K562 (cell line): ENCODE measurements around the gene SLC22A7.

Experiments used
- CTCF ChIP-seq, 3 experiments: IDR thresholded peaks in 2 of 3; conservative IDR thresholded peaks in 1 of 3; 2 replicates each; pipeline ENCODE4 v1.5.1; 2011 to 2012; ENCODE audit warnings: low read length in 3 of 3, mild to moderate bottlenecking in 3 of 3, control low read depth in 2 of 3, improper control_type of control experiment in 1 of 3, inconsistent platforms in 1 of 3, low read depth in 1 of 3, mixed read lengths in 1 of 3, moderate library complexity in 1 of 3; ENCODE audit not compliant: insufficient read depth in 2 of 3
- FUS ChIP-seq: fragments of 200-400 bp; formaldehyde crosslinking; optimal IDR thresholded peaks from 2 replicates; pipeline ENCODE3; 2017; ENCODE audit warnings: low read depth, low read length
- GABPA ChIP-seq: fragments of 200-800 bp; sonication (Bioruptor generic); conservative IDR thresholded peaks from 2 replicates; pipeline ENCODE4 v1.6.1; 2016; ENCODE audit warnings: low read depth, missing genetic modification characterization, missing compliant biosample characterization
- GABPB1 ChIP-seq: sonication (generic); formaldehyde crosslinking; IDR thresholded peaks from 2 replicates; pipeline ENCODE4 v1.8.0; 2022; ENCODE audit warnings: mild to moderate bottlenecking, missing genetic modification reagents
- NELFE ChIP-seq: IDR thresholded peaks from 2 replicates; pipeline ENCODE4 v1.6.1; 2011; ENCODE audit warnings: mild to moderate bottlenecking; ENCODE audit not compliant: insufficient read depth, insufficient read length
- NFIC ChIP-seq: fragments of 450-650 bp; IDR thresholded peaks from 2 replicates; pipeline ENCODE4 v1.6.1; 2017; ENCODE audit warnings: mild to moderate bottlenecking, inconsistent platforms
- NR3C1 ChIP-seq: sonication (generic); formaldehyde crosslinking; IDR thresholded peaks from 2 replicates; pipeline ENCODE4 v1.8.1; 2022; ENCODE audit warnings: missing genetic modification reagents
- PHF21A ChIP-seq: fragments of 450-650 bp; IDR thresholded peaks from 2 replicates; pipeline ENCODE4 v1.6.1; 2017; ENCODE audit warnings: low read depth, borderline replicate concordance
- SOX6 ChIP-seq: fragments of 450-650 bp; IDR thresholded peaks from 2 replicates; pipeline ENCODE4 v1.6.1; 2014; ENCODE audit warnings: mild to moderate bottlenecking
- ZNF239 ChIP-seq: fragments of 250-450 bp; sonication (Bioruptor Pico); IDR thresholded peaks from 2 replicates; pipeline ENCODE4 v1.4.0; 2020; ENCODE audit warnings: mild to moderate bottlenecking
- ZNF518B ChIP-seq: fragments of 250-450 bp; sonication (Bioruptor Pico); IDR thresholded peaks from 2 replicates; pipeline ENCODE4 v1.5.0; 2021; ENCODE audit warnings: mild to moderate bottlenecking, moderate library complexity

- TF ChIP-seq ZNF239 (CRISPR knock-in tag) = no peak
- TF ChIP-seq CTCF (IDR thresholded peaks at IDR 0.05 in 2 of 3, conservative IDR thresholded peaks at IDR 0.05 in 1 of 3; ENCODE audit: insufficient read depth in 2 of 3, low read depth in 1 of 3, low read length in 3 of 3) = no peak
- TF ChIP-seq NFIC = no peak
- no peak for TF ChIP-seq SOX6
- TF ChIP-seq GABPB1 (CRISPR knock-in tag) = no peak
- no peak for TF ChIP-seq ZNF518B (CRISPR knock-in tag)
- TF ChIP-seq GABPA (tag) = no peak
- no peak for TF ChIP-seq NR3C1 (CRISPR knock-in tag)
- TF ChIP-seq NELFE = no peak
- no peak for TF ChIP-seq PHF21A
- no peak for TF ChIP-seq FUS
These were observed 47.1 kb upstream of the SLC22A7 start for GRCh38 chr6:43250992-43251373.
